NCI-H446 (cell line): ENCODE results near the gene DNAJC18.
"Not testable (repeated sequence)": the region's sequence is repeated elsewhere in the genome, so short reads cannot be mapped to it uniquely, and the experiment has no call there.

Source experiments
- DNase-seq, 2 experiments: peaks; one replicate each; lab custom pipeline; 2025; lab: John Stamatoyannopoulos, UW

DNAJC18 gene

DNA sequence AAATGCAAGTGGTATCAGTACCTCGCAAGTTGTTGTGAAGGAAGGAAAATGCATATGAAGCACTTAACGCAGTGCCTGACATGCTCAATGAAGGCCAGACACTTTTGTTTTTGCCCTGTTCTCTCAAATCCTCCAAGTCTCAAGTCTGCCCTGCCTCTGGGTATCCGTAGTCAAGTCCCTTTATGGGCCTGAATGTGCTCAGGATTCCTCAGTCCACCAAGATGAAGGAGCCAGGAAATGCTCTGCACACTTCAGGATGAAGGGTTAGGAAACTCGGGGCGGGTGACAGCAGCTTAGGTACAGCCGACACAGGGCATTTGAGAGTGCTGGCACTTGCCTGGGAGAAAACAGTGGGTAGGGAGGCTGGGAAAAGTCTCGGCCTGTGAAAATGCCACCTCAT, 21.9 kb upstream of the DNAJC18 start:
- DNase-seq = no peak

DNA sequence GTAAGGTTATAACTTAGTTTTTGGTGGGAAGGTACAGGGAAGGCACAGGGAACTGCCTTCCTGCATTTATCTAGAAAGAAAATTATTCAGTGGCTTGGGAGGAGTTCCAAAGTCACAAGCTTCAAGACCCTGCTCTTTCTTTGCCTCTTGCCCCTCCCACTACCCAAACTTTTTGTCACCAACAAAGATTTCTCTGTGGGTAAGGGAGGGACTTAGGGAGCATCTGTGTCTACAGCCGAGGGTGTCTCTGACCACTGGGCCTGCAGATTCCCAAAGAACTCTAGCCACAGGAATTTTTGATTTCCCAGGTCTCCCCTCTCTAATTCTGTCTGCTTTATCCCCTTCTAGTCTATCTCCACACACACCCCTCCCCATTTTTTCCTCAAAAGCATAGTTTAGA, 21.1 kb upstream of the DNAJC18 start:
- DNase-seq = no peak

DNA sequence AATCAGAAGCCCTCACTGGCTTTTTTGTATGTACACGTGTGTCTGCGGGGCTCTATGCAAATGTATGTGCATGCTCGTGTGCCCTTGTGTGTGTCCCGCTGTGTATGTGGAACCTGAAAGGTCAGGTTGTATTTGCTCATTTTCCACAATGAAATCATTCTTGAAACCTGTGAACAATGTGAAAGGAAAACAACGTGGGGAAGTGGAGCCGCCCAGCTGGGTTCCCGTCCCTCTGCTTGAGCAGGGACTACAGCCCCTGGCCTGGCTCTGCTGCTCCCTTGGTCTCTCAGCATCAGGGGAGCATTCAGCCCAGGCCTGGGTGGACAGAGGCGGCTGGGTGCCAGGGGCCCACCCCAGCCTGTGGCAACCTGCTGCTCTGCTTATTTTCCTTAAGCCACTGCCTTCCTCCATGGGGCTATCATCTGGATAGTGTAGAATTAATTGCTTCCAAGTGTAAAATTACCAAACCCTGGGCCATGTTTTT, 20.2 kb upstream of the DNAJC18 start:
- DNase-seq = no peak

DNA sequence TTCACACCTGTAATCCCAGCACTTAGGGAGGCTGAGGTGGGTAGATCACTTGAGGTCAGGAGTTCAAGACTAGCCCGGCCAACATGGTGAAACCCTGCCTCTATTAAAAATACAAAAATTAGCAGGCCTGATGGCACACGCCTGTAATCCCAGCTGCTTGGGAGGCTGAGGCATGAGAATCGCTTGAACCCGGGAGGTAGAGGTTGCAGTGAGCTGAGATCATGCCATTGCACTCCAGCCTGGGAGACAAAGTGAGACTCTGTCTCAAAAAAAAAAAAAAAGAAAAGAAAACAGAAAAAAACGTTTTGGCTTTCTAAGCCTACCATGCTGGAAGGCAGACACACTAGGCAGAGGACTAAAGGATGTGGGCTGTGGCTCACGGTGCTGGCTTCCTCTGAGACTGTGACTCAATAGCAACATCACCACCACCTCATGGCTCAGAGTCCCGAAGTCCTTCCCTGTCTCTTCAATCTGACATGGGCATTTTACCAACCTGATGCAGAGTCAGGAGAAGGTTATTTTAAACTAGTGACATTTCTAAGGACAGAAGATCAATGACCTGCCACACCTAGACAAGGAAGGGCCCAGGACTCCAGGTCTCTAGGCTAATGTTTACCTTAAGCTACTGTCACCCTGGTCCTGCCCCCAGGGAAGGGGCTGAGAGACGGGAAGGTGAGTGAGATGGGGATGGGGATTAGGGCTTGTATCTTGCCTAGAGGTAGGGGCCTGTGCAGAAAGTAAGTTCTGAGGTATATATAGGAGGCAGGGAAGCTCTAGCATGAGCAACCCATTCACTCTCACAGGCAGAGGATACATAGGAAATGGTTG, 19.5 kb upstream of the DNAJC18 start:
- DNase-seq = no peak

GRCh38 chr5:139457653-139458306, 18.5 kb upstream of the DNAJC18 start:
- no peak for DNase-seq

DNA sequence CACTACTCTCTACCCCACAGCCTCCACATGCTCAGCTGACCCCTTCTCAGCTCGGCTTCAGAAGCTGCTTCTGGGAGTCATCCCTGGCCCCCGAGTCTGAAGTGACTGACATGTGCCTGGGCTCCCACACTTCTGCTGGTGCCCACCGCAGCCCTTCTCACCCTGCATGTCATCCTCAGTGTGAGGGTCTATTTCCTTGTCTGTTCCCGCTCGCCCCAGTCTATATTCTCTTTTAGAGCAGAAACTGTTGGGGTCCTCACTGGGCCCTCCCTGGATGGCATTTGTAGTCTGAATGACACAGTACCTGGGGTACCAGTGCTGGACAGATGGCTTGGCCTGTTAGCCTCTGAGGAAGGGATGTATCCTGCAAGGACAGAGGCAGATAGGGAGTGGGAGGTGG, 17.9 kb upstream of the DNAJC18 start:
- no peak for DNase-seq

- no peak for DNase-seq
Observed at GRCh38 chr5:139456776-139457175, 17.5 kb upstream of the DNAJC18 start.

DNA sequence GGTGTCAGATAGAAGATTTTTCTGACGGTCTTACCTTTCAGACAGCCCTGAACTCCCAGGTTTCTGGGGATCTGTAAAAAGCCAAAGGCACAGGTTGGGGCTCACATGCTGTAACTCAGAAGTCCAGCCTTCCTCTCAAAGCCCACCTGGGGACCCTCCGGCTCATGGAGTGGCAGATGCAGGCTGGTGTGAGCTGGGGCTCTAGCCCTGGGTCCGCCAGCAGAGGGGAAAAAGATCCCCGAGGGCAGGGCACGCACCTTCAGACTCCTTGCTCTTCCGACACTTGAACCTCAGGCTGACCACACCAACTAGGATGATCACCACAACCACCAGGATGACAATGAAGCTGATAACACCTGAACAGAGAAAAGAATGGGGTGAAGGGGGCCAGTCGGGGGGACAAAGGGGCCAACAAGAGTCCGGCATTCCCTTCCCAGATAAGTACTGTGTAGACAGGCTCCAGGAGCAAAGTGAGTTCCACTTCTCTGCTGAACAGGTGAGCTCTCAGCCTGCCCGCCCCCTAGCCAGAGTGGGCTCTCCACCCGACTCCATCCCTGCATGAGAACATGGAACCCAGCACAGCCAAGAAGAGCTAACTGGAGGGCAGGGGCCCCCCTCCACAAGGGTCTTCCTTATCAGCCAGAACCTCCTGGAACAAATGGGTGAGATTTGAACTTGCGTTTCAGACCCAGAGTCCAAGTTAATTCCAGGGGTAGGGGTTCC, 15.4 kb upstream of the DNAJC18 start:
- DNase-seq = no peak

DNA sequence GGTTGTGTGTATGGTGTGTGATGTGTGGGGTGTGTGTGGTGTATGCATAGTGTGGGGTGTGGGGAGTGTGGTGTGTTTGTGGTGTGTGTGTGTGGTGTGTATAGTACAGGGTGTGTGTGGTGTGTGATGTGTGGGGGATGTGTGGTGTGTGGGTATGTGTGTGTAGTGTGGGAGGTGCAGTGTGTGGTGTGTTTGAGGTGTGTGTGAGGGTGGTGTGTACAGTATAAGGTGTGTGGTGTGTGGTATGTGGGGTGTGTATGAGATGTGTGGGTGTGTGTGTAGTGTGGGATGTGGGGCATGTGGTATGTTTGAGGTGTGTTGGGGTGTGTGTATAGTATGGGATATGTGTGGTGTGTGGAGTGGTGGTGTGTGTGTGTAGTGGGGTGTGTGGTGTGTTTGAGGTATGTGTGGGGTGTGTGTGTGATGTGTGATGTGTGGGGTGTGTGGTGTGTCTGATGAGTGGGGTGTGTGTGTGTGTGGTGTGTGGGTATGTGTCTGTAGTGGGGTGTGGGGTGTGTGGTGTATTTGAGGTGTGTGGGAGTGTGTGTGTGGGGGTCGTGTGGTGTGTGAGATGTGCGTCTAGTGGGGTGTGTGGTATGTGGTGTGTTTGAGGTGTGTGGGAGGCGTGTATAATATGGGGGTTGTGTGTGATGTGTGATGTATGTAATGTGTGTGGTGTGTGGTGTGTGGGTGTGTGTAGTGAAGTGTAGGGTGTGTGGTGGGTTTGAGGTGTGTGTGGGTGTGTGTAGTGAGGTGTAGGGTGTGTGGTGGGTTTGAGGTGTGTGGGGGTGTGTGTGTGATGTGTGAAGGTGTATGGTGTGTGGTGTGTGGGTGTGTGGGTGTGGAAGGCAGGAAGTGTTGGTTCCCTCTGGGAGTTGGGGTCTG, 14.6 kb upstream of the DNAJC18 start:
- no peak for DNase-seq

DNA sequence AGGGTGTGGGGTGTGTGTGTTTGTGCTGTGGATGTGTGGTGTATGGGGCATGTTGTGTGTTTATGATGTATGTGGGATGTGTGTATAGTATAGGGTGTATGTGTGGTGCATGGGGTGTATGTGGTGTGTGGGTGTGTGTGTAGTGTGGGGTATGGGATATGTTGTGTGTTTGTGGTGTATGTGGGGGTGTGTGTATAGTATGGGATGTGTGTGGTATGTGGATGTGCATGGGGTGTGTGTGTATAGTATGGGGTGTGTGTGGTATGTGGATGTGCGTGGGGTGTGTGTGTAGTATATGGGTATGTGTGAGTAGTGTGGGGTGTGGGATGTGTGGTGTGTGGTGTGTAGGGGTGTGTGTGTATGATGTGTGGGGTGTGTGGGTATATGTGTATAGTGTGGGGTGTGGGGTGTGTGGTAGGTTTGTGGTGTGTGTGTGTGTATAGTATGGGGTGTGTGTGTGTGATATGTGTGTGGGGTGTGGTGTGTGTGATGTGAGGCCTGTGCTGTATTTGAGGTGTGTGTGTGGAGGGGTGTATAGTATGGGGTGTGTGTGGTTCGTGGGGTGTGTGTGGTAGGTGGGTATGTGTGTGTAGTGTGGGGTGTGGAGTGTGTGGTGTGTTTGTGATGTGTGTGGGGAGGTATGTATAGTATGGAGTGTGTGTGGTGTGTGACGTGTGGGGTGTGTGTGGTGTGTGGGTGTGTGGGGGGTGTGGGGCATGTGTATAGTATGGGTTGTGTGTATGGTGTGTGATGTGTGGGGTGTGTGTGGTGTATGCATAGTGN, 12.7 kb upstream of the DNAJC18 start:
- no peak for DNase-seq

DNA sequence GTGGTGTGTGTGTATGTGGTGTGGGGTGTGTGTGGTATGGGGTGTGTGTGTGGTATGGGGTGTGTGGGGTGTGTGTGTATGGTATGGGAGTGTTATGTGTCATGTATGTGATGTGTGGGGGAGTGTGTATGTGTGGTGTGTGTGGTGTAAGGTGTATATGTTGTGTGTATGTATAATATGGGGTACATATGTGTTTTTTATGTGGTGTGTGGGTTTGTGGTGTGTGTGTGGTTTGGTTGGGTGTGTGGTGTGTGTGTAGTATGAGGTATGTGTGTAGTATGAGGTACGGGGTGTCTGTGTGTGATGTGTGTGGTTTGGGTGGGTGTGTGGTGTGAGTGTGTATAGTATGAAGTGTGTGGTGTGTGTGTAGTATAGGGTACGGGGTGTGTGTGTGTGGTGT, 11.9 kb upstream of the DNAJC18 start:
- DNase-seq = no peak

- DNase-seq = no peak
Observed at GRCh38 chr5:139446956-139447779, 7.8 kb upstream of the DNAJC18 start.

GRCh38 chr5:139445325-139446170, 6.2 kb upstream of the DNAJC18 start:
- DNase-seq = no peak

- no peak for DNase-seq
Observed at GRCh38 chr5:139443831-139444453, 4.6 kb upstream of the DNAJC18 start.

- DNase-seq = not testable (repeated sequence)
Observed at GRCh38 chr5:139440416-139440815, 1.1 kb upstream of the DNAJC18 start.

DNA sequence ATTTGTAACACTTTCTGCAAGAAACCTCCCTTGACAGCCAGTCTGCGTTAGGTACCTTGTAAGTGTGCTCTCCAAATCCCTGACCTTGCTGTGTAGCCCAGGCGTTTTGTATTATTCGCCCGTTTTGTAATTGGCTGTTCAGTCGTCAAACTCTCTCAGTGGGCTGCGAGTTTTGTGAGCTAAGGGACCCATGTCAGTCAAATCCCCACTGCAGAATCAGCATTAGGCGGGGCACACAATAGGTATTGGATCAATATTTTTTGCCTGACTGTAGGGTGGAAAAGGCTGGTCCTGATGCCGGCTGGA, 665 bp downstream of the DNAJC18 start:
- DNase-seq = no peak

DNA sequence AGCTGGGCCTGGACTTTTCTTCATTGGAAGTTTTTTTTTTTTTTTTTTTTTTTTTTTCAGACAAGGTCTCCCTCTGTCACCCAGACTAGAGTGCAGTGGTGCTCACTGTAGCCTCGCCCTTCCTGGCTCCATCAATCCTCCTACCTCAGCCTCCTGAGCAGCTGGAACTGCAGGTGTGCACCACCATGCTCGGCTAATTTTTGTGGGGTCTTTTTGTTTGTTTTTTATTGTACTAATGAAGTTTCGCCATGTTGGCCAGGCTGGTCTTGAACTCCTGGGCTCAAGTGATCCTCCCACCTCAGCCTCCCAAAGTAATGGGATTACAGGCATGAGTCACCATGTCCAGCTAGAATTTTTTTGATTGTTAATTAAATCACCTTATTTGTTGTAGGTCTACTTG, 3.6 kb downstream of the DNAJC18 start:
- no peak for DNase-seq

GRCh38 chr5:139431706-139432105, 7.6 kb downstream of the DNAJC18 start:
- no peak for DNase-seq

DNA sequence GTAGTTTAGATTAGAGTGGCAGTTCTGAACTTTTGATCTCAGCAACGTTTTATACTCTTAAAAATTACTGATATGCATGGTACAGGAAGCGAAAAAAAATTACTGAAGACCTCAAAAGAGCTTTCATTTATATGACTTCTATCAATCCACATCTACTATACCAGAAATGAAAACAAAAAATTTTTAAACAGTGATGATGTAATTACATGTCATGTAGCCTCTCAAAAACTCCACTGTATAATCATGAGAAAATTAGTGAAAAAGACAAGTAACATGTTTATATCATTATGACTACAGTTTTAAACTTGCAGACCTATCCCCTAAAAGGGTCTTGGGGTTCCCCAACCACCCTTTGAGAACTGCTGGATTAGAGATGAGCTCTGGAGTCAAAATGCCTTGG, 9.3 kb downstream of the DNAJC18 start:
- no peak for DNase-seq
